GM13977 (cell line): Measurements from ENCODE around the gene INSR.

Source experiments
- DNase-seq: peaks from one replicate; pipeline ENCODE4 v3.0.0; 2012; ENCODE audit warnings: low spot score
- in situ Hi-C: fragments of 300-500 bp; cut with MboI; formaldehyde crosslinking; loops from one replicate; pipeline ENCODE4 v1.12.0; 2022; ENCODE audit warnings: low sequenced_read_pairs, low pct_unique_long_range_greater_than_20kb, mixed read lengths, inconsistent platforms; ENCODE audit not compliant: unreplicated experiment
- TF ChIP-seq, protein P1 (sequence below): IDR thresholded peaks from 2 replicates; pipeline ENCODE4 v1.5.1; 2012; ENCODE audit warnings: mild to moderate bottlenecking, control low read depth; ENCODE audit not compliant: insufficient read depth; ENCODE audit errors: extremely low read depth, missing control alignments

Gene INSR

GRCh38 chr19:7252364-7252763, 41.9 kb downstream of the INSR start:
- TF ChIP-seq, protein P1, sequence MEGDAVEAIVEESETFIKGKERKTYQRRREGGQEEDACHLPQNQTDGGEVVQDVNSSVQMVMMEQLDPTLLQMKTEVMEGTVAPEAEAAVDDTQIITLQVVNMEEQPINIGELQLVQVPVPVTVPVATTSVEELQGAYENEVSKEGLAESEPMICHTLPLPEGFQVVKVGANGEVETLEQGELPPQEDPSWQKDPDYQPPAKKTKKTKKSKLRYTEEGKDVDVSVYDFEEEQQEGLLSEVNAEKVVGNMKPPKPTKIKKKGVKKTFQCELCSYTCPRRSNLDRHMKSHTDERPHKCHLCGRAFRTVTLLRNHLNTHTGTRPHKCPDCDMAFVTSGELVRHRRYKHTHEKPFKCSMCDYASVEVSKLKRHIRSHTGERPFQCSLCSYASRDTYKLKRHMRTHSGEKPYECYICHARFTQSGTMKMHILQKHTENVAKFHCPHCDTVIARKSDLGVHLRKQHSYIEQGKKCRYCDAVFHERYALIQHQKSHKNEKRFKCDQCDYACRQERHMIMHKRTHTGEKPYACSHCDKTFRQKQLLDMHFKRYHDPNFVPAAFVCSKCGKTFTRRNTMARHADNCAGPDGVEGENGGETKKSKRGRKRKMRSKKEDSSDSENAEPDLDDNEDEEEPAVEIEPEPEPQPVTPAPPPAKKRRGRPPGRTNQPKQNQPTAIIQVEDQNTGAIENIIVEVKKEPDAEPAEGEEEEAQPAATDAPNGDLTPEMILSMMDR, result no peak
- no peak for DNase-seq
- in situ Hi-C loops, result no loop called here

DNA sequence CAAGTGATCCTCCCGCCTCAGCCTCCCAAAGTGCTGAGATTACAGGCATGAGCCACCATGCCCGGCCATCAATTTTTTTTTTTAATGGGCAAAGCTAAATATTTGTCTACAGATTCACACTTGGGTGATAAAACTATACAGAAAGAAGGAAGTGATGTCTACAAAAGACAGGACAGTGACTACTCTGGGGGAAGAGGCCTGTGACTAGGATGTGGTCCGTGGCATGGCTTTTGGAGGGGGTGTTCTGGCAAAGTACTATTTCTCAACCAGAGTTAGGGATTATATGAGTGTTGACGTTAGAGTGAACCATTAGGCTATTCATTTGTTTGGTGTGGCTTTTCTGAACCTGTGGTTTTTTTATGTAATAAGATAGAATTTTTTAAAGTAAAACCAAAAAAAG, 42.7 kb downstream of the INSR start:
- TF ChIP-seq, protein P1, result no peak
- in situ Hi-C loops, result no loop called here
- DNase-seq, result peak; percentile 44

DNA sequence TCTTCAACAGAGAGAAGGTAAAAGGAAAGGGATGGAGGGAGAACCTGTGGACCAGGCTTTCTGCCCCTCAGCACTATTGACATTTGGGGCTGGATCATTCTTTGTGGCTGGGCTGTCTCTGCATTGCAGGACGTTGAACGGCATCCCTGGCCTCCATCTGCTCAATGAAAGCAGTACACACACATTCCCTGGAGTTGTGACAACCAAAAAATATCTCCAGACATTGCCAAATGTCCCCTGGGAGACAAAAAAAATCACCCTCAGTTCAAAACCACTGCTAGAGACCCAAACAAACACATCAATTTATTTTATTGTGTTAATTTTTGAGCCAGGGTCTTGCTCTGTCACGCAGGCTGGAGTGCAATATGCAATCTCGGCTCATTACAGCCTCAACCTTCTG, 43.3 kb downstream of the INSR start:
- TF ChIP-seq, protein P1, result no peak
- no peak for DNase-seq
- in situ Hi-C loops, result no loop called here

DNA sequence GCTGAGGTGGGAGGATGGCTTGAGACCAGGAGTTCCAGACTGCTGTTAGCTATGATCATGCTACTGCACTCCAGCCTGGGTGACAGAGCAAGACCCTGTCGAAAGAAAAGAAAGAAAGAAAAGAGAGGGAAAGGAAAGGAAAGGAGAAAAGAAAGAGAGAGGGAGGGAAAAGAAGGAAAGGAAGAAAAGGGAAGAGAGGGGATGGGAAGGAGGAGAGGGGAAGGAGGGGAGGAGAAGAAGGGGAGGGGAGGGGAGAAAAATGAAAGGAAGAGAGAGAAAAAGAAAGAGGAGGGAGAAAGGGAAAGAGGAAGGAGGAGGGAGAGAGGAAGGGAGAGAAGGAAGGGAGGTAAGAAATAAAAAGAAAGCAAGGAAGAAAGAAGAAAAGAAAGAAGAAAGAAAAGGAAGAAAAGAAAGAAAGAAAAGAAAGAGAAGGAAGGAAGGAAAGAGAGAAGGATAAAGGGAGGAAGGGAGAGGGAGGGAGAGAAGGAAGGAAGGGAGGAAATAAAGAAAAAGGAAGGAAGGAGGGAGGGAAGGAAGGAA, 44.1 kb downstream of the INSR start:
- in situ Hi-C loops, result no loop called here
- DNase-seq, result no peak
- TF ChIP-seq, protein P1, result no peak

DNA sequence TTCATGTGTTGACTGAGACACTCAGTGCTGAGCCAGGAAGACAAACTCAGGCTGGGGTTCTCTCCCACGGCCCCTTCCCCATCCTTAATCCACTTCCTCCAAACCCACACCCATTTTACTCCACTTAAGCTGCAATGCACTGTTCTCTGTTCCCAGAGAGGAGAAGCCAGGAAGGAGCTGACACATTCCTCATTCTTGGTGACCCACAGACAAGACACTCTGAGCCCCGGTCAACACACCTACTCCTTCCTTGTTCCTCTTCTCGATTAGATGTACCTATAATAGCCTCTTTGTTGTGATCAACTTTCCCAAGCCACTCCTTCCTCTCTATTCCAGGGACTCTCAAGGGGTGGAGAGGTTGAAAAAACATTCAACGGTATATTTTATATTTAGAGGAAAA, 47.1 kb downstream of the INSR start:
- in situ Hi-C loops, result no loop called here
- DNase-seq, result no peak
- TF ChIP-seq, protein P1, result no peak

DNA sequence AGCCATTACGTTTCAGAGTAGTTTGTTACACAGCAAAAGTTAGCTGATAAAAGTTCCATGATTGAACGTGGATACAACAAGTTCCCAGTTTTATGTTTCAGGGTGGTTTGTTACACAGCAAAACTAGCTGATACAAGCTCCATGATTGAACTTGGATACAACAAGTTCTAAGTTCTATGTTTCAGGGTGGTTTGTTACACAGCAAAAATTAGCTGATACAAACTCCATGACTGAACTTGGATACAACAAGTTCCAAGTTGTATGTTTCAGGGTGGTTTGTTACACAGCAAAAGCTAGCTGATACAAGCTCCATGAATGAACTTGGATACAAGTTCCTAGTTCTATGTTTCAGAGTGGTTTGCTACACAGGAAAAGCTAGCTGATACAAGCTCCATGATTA, 47.6 kb downstream of the INSR start:
- in situ Hi-C loops, result no loop called here
- DNase-seq, result no peak
- TF ChIP-seq, protein P1, result no peak
